Camera-type eye (tissue), 1 donor: ENCODE results near the gene HSBP1. TPM values are rescaled to one million over a fixed set of nuclear protein-coding genes. Genes with fewer than 3 reads are reported as not detected.

Source experiments
- total RNA-seq: library from RNA; depleted of rRNA; stranded (reverse); fragments of >200 nt; gene quantifications from one replicate; pipeline ENCODE4 v1.2.3, GENCODE V29; 2014

Gene HSBP1
- 57.8 TPM for total RNA-seq

GRCh38 chr16:83807710-83808572, at the start of gene HSBP1:
TSS of gene HSBP1 (plus strand) at chr16:83807978. CDS start at chr16:83808077, 99 bp downstream.

Other genes with a start within 250 kb of the HSBP1 start
- gene MLYCD, start 91.1 kb downstream of the HSBP1 start, total RNA-seq: 6.7 TPM
- 1.7 TPM for gene OSGIN1, start 145.3 kb downstream of the HSBP1 start, total RNA-seq
- 7.3 TPM for gene NECAB2, start 160.3 kb downstream of the HSBP1 start, total RNA-seq
- 6.6 TPM for gene SLC38A8, start 234.8 kb downstream of the HSBP1 start, total RNA-seq